ENCODE results near the gene ITPR3. TPM values are rescaled to one million over a fixed set of nuclear protein-coding genes. Genes with fewer than 3 reads are reported as not detected.
"Not testable (repeated sequence)": the region's sequence is repeated elsewhere in the genome, so short reads cannot be mapped to it uniquely, and the experiment has no call there.

Gene ITPR3
- total RNA-seq, 1 donor from 2014 or later, result 59.5 TPM

- no peak for DNase-seq (ENCODE audit: low read depth, low spot score)
Measured at GRCh38 chr6:33590531-33591198, 30.5 kb upstream of the ITPR3 start.

- no peak for DNase-seq (ENCODE audit: low read depth, low spot score)
Measured at GRCh38 chr6:33591424-33592032, 29.6 kb upstream of the ITPR3 start.

- no peak for DNase-seq (ENCODE audit: low read depth, low spot score)
Measured at GRCh38 chr6:33592280-33592594, 28.9 kb upstream of the ITPR3 start.

- DNase-seq (ENCODE audit: low read depth, low spot score), result no peak
Measured at GRCh38 chr6:33592595-33593413, 28.3 kb upstream of the ITPR3 start.

GRCh38 chr6:33593414-33593727 lies 27.8 kb upstream of the ITPR3 start:
- no peak for DNase-seq (ENCODE audit: low read depth, low spot score)

- DNase-seq (ENCODE audit: low read depth, low spot score), result no peak
Measured at GRCh38 chr6:33595001-33595846, 25.9 kb upstream of the ITPR3 start.

DNA sequence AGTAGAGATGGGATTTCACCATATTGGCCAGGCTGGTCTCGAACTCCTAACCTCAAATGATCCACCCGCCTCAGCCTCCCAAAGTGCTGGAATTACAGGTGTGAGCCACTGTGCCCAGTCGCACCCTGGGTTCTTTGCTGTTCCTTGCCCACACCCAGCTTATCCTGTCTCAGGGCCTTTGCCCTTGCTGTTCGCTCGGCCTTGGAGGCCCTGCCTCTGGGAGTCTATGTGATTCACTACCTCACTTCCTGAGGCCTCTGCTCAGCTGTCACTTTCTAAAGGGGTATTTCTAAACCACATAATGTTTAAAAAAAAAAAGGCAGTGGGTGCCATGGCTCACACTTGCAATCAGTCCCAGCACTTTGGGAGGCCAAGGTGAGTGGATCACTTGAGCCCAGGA lies 24.2 kb upstream of the ITPR3 start:
- not testable (repeated sequence) for DNase-seq (ENCODE audit: low read depth, low spot score)

- no peak for DNase-seq (ENCODE audit: low read depth, low spot score)
Measured at GRCh38 chr6:33597551-33598322, 23.4 kb upstream of the ITPR3 start.

GRCh38 chr6:33599413-33599938 lies 21.6 kb upstream of the ITPR3 start:
- no peak for DNase-seq (ENCODE audit: low read depth, low spot score)

- no peak for DNase-seq (ENCODE audit: low read depth, low spot score)
Measured at GRCh38 chr6:33600761-33601160, 20.4 kb upstream of the ITPR3 start.

DNA sequence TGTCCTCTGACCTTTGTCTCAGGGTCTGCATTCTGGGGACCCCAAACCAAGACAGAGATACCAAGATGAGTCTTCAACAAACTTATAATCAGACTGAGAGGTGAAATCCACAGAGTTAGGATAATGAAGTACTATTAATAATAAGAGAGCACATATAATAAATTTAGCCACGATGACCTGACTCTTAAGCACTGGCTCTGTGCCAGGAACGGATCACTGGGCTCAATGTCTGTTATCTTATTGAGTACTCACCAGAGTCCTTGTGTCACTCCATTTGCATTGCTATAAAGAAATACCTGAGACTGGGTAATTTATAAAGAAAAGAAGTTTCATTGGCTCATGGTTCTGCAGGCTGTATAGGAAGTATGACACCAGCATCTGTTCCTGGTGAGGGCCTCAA lies 18.9 kb upstream of the ITPR3 start:
- DNase-seq (ENCODE audit: low read depth, low spot score), result no peak

DNA sequence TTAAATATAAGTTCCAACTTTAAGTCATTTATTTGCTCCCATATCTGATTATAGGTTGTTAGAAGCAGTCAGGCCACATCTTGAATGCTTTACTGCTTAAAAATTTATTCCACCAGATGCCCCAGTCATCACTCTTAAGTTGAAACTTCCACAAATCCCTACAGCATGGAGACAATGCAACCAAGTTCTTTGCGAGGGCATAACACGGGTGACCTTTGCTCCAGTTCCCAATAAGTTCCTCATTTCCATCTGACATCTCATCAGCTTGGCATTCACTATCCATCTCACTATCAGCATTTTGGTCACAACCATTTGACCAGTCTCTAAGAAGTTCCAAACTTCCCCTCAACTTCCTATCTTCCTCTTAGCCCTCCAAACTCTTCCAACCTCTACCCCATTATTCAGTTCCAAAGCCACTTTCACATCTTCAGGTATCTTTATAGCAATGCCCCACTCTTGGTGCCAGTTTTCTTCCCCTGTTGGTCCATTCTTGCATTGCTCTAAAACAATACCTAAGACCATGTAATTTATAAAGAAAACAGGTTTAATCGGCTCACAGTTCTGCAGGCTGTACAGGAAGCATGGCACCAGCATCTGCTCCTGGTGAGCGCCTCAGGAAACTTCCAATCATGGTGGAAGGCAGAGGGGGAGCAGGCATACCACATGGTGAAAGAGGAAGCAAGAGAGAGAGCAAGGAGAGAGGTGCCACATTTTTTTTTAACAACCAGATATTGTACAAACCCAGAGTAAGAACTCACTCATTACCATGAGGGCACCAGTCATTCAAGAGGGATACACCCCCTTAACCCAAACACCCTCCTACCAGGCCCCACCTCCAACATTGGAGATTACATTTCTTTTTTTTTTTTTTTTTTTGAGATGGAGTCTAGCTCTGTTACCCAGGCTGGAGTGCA lies 15.9 kb upstream of the ITPR3 start:
- no peak for DNase-seq (ENCODE audit: low read depth, low spot score)

DNA sequence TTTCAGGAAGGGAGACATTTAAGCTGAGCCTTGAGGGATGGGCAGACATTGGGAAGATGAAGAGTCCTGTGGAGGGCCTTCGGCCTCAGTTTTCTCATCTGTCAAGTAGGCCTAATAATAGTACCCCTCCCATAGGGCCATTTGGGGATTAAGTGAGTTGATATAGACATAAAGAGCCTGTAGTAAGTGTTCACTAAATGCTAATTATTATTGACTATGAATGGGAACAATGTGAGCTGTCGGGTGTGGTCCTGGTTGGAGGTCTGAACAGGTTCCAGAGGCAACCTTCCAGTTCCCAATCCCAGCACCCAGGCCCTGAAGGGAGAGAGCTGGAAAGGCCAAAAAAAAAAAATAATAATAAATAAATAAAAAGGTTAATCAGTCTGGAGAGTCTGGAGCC lies 14.5 kb upstream of the ITPR3 start:
- no peak for DNase-seq (ENCODE audit: low read depth, low spot score)

GRCh38 chr6:33607126-33607783 lies 13.9 kb upstream of the ITPR3 start:
- DNase-seq (ENCODE audit: low read depth, low spot score), result no peak

DNA sequence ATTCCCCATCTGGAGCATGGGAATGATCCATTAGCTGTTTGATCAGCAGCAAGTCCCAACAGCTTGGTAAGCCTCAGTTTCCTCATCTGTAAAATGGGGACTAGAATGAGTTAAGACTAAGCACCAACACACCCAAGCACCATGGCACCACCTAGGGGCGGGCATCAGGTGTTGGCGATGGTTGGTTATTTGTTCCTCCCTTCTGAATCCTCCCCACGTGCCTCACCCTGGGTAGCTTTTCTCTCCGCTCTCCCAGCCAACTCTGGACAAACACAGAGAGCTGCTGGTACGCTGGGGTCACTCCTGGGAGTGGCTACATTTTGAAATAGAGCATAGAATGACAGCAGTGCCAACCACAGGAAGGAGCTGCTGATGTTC lies 13.3 kb upstream of the ITPR3 start:
- no peak for DNase-seq (ENCODE audit: low read depth, low spot score)

DNA sequence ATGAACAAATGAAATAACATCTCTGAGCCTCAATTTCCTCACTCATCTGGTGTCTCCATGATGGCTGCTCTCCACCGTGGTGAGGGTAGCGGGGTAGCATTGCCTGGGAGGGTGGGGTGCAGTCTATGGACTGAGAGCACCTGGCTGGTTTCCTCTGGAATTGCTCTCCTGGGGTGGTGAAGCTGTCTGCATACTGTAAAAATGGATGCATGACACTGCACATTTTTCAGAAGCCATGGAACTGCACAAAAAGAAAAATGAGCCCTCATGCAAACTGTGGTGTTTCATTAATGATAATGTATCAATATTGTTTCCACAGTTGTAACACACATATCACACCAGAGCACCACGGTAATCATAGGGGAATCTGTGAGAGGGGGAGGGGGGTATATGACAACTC lies 12.1 kb upstream of the ITPR3 start:
- DNase-seq (ENCODE audit: low read depth, low spot score), result no peak

GRCh38 chr6:33609528-33609927 lies 11.6 kb upstream of the ITPR3 start:
- no peak for DNase-seq (ENCODE audit: low read depth, low spot score)

- no peak for DNase-seq (ENCODE audit: low read depth, low spot score)
Measured at GRCh38 chr6:33610067-33610466, 11.1 kb upstream of the ITPR3 start.

All from pulmonary artery endothelial cell (primary cell).